NCI-H446 (cell line): ENCODE data around the gene GRIK4.
A peak's percentile ranks its signal among the peaks of the same experiment; 100 is the strongest.
"Not testable (repeated sequence)": the region's sequence is repeated elsewhere in the genome, so short reads cannot be mapped to it uniquely, and the experiment has no call there.

Experiments
- DNase-seq, 2 experiments: peaks; one replicate each; lab custom pipeline; 2025; lab: John Stamatoyannopoulos, UW

The GRIK4 gene

DNA sequence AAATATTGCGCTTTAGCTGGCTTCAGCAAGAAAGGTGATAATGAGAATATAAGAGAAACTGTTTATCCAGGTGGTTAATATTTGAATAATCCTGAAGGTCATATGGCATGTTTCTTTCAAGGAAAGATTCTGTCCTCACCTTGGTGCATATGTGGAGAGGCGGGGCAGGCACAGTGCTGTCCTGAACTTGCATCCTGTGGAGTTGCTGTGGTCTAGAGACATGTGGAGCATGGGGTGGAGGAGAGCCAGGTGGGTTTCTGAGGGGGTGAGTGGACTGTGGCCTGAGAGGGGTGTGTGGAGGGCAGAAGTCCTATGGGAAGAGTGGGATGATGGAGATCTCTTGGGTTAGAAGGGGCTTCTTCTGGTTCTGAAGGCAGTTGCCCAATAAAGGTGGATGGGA is 65.5 kb downstream of the GRIK4 start:
- DNase-seq = no peak

DNA sequence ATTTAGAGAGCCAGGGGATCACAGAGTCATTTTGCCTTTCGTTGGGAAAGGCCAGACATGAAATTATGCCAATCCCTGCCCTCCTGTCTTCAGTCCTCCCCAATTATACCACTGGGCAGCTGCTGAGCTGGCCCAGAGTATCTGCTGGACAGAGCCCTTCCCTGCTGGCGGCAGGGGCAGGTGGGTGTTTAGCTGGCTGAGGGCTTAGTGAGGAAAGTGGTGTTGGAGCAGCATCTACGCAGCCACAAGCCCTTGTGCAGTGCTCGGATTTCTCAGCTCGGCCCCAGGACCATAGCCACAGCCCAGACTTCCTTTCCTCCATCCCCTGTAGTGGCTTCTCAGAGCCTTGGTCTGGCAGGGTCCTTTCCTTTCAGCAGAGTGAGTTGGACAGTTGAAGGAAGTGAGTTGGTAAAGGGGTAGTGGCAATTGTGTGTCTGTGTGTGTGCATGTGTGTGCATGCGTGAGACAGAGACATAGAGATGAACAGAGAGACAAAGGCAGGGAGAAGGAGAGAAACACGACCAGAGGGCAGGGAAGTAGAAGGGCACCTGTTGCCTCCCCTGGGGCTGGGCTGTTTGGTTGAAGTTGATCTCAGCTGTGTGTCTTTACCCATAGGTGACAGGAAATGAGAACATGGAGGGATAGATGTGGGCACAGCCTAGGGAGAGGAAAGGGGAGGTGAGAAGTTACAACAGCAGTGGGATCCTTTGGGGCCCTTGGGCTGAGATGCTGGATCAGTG is 66.2 kb downstream of the GRIK4 start:
- no peak for DNase-seq

- no peak for DNase-seq
These were observed 67.1 kb downstream of the GRIK4 start for GRCh38 chr11:120578596-120579154.

DNA sequence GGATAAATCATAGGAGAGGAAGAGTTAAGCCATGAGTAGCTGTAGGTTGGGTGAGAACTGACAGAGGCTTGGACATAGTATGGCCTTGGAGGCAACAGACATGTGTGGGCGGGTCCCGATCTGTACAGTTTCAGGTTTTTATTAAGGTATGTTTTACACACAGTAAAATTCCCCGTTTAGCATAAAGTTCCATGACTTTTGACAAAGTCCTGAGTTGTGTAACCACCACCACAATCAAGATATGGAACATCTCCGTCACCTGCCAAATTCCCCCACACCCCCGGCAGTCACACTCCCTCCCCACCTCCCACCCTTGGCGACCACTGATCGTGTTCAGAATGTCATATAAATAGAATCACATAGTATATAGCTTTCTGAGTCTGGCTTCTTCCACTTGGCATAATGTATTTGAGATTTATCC is 68.1 kb downstream of the GRIK4 start:
- DNase-seq = no peak

- DNase-seq = no peak
These were observed 69.8 kb downstream of the GRIK4 start for GRCh38 chr11:120581313-120581712.

DNA sequence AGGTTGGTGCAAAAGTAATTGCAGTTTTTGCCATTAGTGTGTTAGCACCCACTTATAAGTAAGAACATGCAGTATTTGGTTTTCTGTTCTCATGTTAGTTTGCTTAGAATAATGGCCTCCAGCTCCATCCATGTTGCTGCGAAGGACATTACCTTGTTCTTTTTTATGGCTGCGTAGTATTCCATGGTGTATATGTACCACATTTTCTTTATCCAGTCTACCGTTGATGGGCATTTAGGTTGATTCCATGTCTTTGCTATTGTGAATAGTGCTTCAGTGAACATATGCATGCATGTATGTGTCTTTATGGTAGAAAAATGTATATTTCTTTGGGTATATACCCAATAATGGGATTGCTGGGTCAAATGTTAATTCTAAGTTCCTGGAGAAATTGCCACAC is 71.0 kb downstream of the GRIK4 start:
- DNase-seq = not testable (repeated sequence)

DNA sequence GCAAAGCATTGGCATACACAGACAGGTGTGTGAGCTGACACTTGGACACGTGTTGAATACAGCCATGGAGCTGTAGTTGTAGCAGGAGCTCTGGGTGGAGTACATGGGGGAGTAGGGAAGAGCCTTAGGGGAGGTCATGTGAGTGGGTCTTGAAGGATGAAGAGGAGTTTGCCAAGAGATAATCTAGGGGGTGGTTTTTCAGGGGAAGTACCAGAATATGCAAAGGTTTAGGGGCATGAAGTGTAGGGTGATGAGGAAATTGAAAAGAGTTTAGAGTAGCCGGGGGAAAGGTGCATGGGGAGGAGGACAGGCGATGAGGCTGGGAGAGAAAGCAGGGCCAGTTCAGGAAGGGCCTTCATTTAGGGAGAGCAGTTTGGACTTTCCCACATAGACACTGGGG is 74.5 kb downstream of the GRIK4 start:
- DNase-seq = no peak

GRCh38 chr11:120586728-120587127 is 75.2 kb downstream of the GRIK4 start:
- no peak for DNase-seq

DNA sequence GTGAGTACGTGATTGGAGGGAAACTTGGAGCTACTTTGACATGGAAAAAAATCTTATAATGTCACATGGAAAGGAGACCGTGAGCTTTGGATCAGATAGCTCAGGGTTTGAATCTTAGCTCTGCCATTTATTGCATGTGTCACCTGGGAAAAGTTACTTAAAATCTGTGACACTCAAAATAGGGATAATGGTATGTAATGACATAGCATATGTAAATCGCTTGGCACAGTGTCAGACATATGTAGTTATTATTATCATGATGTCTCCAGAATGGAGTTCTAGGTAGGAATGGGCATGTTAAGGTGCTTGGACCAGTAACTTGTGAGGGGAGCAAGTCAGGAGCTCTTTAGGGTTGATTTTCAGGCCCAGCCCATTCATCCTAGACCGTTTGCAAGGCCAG is 75.8 kb downstream of the GRIK4 start:
- DNase-seq = no peak

GRCh38 chr11:120589376-120589775 is 77.8 kb downstream of the GRIK4 start:
- no peak for DNase-seq

GRCh38 chr11:120590472-120590871 is 78.9 kb downstream of the GRIK4 start:
- peak; percentile 23 to 70 for DNase-seq

DNA sequence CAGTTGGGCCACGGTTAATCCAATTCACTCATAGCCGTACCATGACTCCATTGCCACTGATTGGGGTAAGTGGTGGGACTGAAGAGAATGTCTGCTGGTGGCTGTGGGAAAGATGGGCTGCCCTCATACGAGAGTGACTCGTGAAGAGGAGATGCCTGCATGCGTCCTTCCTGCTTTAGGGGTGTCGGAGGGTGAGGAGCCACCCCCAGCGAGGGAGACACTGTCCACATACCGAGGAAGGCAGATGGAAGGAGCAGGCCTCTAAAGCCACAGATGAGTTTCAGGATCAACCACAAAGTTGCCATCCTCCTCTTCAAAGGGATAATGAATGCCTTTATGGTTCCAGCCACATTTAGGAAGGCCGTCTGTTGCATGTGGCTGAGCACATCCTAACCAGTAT is 83.2 kb downstream of the GRIK4 start:
- DNase-seq = no peak

- no peak for DNase-seq
These were observed 84.0 kb downstream of the GRIK4 start for GRCh38 chr11:120595557-120595956.

DNA sequence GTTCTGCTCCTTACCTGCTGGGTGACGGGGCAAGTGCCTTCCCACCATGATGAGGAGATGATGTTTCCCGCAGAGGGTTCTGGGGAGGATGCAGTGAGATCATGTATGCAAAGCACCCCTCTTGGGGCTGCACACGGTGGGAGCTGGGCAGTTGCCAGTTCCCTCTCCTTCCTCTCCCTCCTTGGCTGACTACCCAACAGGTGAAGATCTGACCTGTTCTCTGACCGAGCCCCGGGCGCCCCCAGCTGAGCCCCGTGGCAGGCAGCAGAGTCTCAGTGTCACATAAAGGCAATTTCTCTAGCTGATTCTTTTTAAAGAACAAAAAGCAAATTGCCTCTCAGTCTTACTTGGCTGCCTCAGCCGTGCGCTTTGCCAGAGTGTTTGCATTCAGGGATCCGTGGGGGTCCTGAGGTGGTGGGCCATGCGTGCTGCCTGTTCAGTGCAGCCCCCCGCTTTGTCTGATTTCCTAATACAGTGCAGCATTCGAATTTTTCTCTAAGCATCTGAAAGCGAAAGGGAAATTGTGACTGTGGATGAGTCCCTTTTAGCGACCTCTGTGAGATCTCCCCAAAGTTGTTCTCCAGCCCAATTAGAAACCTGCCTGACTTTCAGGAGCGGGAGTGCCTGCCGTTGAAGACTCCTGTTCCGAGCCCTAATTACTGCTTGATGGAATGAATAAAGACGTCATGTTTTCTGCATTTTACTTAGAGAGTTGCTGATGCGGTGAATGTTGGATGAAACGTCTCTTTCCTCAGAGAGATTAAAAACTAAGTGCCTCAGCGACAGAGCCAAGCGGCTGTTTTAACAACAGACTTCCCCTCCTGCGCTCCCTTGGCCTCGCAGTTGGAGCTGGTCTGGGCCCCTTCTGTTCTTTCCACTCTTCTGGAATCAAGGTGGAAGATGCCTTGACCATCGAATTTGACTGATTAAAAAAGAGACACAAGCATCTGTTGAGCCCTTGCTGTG is 86.0 kb downstream of the GRIK4 start:
- DNase-seq = no peak

- DNase-seq = no peak
These were observed 87.1 kb downstream of the GRIK4 start for GRCh38 chr11:120598517-120599257.

DNA sequence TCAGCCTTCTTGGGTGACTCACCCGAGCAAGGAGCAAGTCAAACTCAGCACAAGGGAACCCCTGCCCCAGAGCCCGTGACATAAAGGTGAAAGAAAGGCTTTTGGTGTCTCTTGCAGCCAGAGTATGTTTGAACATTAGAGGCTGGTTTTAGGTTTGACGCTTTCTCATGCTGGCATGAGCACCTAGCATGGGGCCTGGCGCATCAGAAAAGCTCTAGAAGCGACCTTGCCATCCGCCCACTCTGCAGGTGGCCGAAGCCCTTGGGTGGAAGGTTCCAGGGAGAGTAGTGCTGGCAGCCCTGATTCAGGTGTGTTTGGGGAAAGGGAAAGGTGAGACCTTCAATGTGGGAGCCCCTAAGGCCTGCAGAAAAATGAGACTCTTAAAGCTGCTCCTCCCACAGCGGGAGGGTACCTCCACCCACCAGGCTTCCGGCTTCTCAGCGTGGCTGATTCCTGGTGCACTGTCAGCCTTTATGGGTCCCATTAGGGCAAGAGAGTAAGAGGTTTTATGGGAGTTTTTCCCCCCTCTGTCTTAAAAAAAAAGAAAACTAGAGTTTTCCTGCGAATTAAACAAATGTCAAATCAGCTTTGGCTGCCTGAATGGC is 88.4 kb downstream of the GRIK4 start:
- DNase-seq = no peak

- DNase-seq = peak; percentile 23 to 24
These were observed 90.0 kb downstream of the GRIK4 start for GRCh38 chr11:120601536-120601935.

GRCh38 chr11:120603071-120603470 is 91.5 kb downstream of the GRIK4 start:
- no peak for DNase-seq

GRCh38 chr11:120605469-120605868 is 93.9 kb downstream of the GRIK4 start:
- DNase-seq = no peak

DNA sequence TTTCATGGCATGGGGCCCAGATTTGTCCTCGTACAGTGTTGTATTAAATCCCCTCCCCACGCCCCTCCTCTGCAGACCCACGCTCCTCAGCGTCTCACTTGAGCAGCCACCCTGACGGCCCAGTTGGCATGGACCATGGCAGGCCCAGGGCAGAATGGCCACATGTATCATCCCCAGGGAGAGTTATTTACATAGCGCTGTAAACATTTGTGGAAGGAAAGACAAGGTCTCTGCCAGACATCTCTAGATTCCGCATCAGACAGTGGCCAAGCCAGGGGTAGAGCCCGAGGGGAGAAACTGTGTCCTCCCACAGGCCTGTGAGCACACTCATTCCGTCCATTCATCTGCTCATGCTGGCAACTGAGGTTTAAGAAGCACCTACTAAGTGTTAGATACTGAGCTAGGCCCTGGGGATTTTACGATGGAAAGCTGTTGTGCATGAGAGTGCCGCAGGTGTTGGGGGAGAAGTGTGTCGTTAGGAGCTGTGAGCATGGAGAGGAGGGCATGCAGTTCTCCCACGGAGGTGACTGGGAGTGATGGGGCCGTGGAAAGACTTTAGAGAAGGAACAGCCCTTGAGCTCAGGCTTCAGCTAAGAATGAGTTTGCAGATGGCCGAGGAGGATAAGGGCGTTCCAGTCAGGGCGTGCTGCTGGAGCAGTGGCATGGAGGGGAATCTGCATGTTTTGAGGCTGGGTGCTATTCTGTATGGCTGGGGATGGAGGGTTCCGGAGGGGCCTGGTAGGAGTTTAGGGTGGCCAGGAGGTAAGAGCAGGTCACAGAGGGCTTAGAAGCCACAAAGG is 94.9 kb downstream of the GRIK4 start:
- no peak for DNase-seq

GRCh38 chr11:120608061-120608460 is 96.5 kb downstream of the GRIK4 start:
- no peak for DNase-seq
